ENCODE measurements around the gene TNPO1. TPM values are rescaled to one million over a fixed set of nuclear protein-coding genes. Genes with fewer than 3 reads are reported as not detected.

The TNPO1 gene
- polyA plus RNA-seq, 2 of the 4 experiments (the other 2 are of a cell fraction) = 199 to 350 TPM

- TF ChIP-seq EHF (CRISPR knock-in tag; IDR thresholded peaks at IDR 0.05) (no peak), PBX3 (IDR thresholded peaks at IDR 0.05) (no peak), RAD21 (conservative IDR thresholded peaks at IDR 0.05 in 1 of 2, IDR thresholded peaks at IDR 0.05 in 1 of 2) (no peak)
Measured at GRCh38 chr5:72921886-72922285, 105.4 kb downstream of the TNPO1 start (continued).

DNA sequence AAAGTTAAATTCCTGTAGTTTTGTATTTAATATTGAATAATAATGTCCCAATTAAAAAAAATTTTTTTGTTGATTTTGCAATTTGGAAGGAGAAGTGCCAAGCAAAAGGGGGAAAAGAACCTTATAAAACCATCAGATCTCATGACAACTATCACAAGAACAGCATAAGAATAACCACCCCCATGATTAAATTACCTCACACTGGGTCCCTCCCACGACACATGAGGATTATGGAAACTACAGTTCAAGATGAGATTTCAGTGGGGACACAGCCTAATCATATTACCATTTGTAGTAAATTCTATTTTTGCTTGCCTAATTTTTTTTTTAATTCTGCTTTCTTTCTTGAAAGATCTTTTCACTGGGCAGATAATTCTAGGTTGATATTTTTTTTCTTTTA lies 106.0 kb downstream of the TNPO1 start:
- CTCF ChIA-PET = interaction anchor here (1.0 to 2.6 kb wide), 2 partner anchors 8 to 296 kb away, joined by 4 to 6 read pairs; no protein-coding TSS in a partner anchor
- 97% methylated on average over 1 of the region's 1 CpG for WGBS (ENCODE audit: missing lambda C conversion rate)
- no peak for DNase-seq (ENCODE audit: low read depth in 1 of 2, low spot score in 1 of 2)

DNA sequence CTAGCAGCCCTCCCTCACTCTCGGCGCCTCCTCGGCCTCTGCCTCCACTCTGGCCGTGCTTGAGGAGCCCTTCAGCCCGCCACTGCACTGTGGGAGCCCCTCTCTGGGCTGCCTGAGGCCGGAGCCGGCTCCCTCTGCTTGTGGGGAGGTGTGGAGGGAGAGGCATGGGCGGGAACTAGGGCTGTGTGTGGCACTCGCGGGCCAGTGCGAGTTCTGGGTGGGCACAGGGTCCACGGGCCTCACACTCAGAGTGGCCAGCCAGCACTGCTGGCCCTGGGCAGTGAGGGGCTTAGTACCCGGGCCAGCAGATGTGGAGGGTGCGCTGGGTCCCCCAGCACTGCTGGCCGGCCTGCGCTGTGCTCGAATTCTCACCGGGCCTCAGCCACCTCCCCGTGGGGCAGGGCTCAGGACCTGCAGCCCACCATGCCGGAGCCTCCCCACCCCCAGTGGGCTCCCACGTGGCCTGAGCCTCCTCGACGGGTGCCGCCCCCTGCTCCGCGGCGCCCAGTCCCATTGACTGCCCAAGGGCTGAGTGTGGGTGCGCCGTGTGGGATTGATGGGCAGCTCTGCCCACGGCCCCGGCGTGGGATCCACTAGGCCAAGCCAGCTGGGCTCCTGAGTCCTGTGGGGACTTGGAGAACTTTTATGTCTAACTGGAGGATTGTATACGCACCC lies 109.0 kb downstream of the TNPO1 start:
- ATAC-seq = peak in 1 of 2 experiments; percentile 9; a peak in 2 of 6 replicates
- CTCF ChIA-PET = interaction anchor here (0.9 to 1.6 kb wide), 3 partner anchors 13 to 276 kb away, joined by 3 read pairs; no protein-coding TSS in a partner anchor

More for the DNA sequence above, 106.0 kb downstream of the TNPO1 start:
- H3K27ac ChIP-seq = no peak overlapping the region
- H3K9me3 ChIP-seq = no peaks in the 10 kb centered on the region
- H3K4me2 ChIP-seq = no peak overlapping the region
- TF ChIP-seq MYC (IDR thresholded peaks at IDR 0.05; ENCODE audit: borderline replicate concordance, low read length) (no peak), NFE2L2 (conservative IDR thresholded peaks at IDR 0.05; ENCODE audit: low read length) (no peak), TFCP2L1 (CRISPR knock-in tag; IDR thresholded peaks at IDR 0.05) (no peak), ZNF302 (CRISPR knock-in tag; IDR thresholded peaks at IDR 0.05) (no peak), POLR2A (IDR thresholded peaks at IDR 0.05; ENCODE audit: low read length) (no peak), RCOR1 (IDR thresholded peaks at IDR 0.05; ENCODE audit: low read depth, low read length) (no peak), KDM1A (IDR thresholded peaks at IDR 0.05; ENCODE audit: low read depth) (no peak), ZC3H11A (IDR thresholded peaks at IDR 0.05) (no peak), HOXB5 (CRISPR knock-in tag; IDR thresholded peaks at IDR 0.05) (no peak), CHD2 (IDR thresholded peaks at IDR 0.05; ENCODE audit: low read length, partially characterized antibody) (no peak), CHD4 (IDR thresholded peaks at IDR 0.05; ENCODE audit: borderline replicate concordance) (no peak), MAFK (IDR thresholded peaks at IDR 0.05; ENCODE audit: partially characterized antibody) (no peak), RARB (CRISPR knock-in tag; IDR thresholded peaks at IDR 0.05) (no peak), TP53 (CRISPR knock-in tag; IDR thresholded peaks at IDR 0.05) (no peak), RAD21 (conservative IDR thresholded peaks at IDR 0.05 in 1 of 2, IDR thresholded peaks at IDR 0.05 in 1 of 2) (no peak), EHMT2 (IDR thresholded peaks at IDR 0.05; ENCODE audit: low read depth) (no peak), CEBPB (IDR thresholded peaks at IDR 0.05) (no peak)
- TF ChIP-seq, protein P1, sequence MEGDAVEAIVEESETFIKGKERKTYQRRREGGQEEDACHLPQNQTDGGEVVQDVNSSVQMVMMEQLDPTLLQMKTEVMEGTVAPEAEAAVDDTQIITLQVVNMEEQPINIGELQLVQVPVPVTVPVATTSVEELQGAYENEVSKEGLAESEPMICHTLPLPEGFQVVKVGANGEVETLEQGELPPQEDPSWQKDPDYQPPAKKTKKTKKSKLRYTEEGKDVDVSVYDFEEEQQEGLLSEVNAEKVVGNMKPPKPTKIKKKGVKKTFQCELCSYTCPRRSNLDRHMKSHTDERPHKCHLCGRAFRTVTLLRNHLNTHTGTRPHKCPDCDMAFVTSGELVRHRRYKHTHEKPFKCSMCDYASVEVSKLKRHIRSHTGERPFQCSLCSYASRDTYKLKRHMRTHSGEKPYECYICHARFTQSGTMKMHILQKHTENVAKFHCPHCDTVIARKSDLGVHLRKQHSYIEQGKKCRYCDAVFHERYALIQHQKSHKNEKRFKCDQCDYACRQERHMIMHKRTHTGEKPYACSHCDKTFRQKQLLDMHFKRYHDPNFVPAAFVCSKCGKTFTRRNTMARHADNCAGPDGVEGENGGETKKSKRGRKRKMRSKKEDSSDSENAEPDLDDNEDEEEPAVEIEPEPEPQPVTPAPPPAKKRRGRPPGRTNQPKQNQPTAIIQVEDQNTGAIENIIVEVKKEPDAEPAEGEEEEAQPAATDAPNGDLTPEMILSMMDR (IDR thresholded peaks at IDR 0.05) = no peak
- ATAC-seq = no peak
- no peak overlapping the region for H3K4me3 ChIP-seq
- FAIRE-seq = no peak
- H3K4me1 ChIP-seq = no peaks in the 10 kb centered on the region
- POLR2A ChIA-PET = no interaction called here

More for the DNA sequence above, 109.0 kb downstream of the TNPO1 start:
- FAIRE-seq (no peak), DNase-seq (ENCODE audit: low read depth in 1 of 2, low spot score in 1 of 2) (no peak)
- Histone ChIP-seq H3K27ac (no peak overlapping the region), H3K4me3 (no peak overlapping the region), H3K4me2 (no peak overlapping the region), H3K9me3 (no peaks in the 10 kb centered on the region), H3K4me1 (no peaks in the 10 kb centered on the region)
- POLR2A ChIA-PET = no interaction called here
- 85% methylated on average over 21 of the region's 33 CpGs for WGBS (ENCODE audit: missing lambda C conversion rate)
- TF ChIP-seq CEBPB (IDR thresholded peaks at IDR 0.05) (no peak), NPAS2 (CRISPR knock-in tag; IDR thresholded peaks at IDR 0.05; ENCODE audit: borderline replicate concordance) (no peak), HOXB13 (CRISPR knock-in tag; IDR thresholded peaks at IDR 0.05; ENCODE audit: low read depth) (no peak), FOSL2 (IDR thresholded peaks at IDR 0.05) (no peak), FOSL2 (CRISPR knock-in tag; IDR thresholded peaks at IDR 0.05) (no peak), E2F6 (IDR thresholded peaks at IDR 0.05; ENCODE audit: borderline replicate concordance, low read depth) (no peak), MAFK (IDR thresholded peaks at IDR 0.05; ENCODE audit: partially characterized antibody) (no peak), JUNB (IDR thresholded peaks at IDR 0.05) (no peak), HOXA7 (CRISPR knock-in tag; IDR thresholded peaks at IDR 0.05) (no peak), ZC3H11A (IDR thresholded peaks at IDR 0.05) (no peak), BHLHE40 (IDR thresholded peaks at IDR 0.05; ENCODE audit: low read depth, low read length) (no peak), SREBF2 (IDR thresholded peaks at IDR 0.05) (no peak), NFE2L2 (conservative IDR thresholded peaks at IDR 0.05; ENCODE audit: low read length) (no peak), SMC3 (IDR thresholded peaks at IDR 0.05) (no peak), HMGXB4 (CRISPR knock-in tag; IDR thresholded peaks at IDR 0.05; ENCODE audit: borderline replicate concordance) (no peak)
- TF ChIP-seq, protein P2, sequence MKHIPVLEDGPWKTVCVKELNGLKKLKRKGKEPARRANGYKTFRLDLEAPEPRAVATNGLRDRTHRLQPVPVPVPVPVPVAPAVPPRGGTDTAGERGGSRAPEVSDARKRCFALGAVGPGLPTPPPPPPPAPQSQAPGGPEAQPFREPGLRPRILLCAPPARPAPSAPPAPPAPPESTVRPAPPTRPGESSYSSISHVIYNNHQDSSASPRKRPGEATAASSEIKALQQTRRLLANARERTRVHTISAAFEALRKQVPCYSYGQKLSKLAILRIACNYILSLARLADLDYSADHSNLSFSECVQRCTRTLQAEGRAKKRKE (CRISPR knock-in tag; IDR thresholded peaks at IDR 0.05; ENCODE audit: low read depth) = no peak
- TF ChIP-seq, protein P1 (IDR thresholded peaks at IDR 0.05) = no peak

Data from A549 (cell line).